HepG2 (cell line): Measurements from ENCODE around the gene CEP44. TPM values are rescaled to one million over a fixed set of nuclear protein-coding genes. Genes with fewer than 3 reads are reported as not detected.

Experiments used
- ATAC-seq: fragments of 200-7000 bp; cut with Tn5 transposase; 3 replicates; pipeline ENCODE4 v1.9.1; 2020; ENCODE audit warnings: mild to moderate bottlenecking, moderate library complexity
- BruUV-seq: library from RNA; stranded (reverse); fragments of 400-500 nt; replicated peaks from 2 replicates; lab custom pipeline; 2021; lab: Mats Ljungman, UMichigan
- CTCF ChIA-PET: fragments of 300-600 bp; formaldehyde crosslinking; extraction: SDS; loops from one replicate; lab custom pipeline; 2021; ENCODE audit warnings: low total read pairs, inconsistent platforms, low intra/inter-chr PET ratio; lab: Yijun Ruan, JAX
- POLR2A ChIA-PET: fragments of 350-600 bp; sonication (Branson Sonifier 250); formaldehyde crosslinking; loops from one replicate; lab custom pipeline; 2020; ENCODE audit warnings: antibody characterized with exemption, inconsistent platforms; lab: Yijun Ruan, JAX
- DNase-seq: peaks from one replicate; pipeline ENCODE4 v3.0.0-alpha.2; 2015; ENCODE audit warnings: low spot score
- FAIRE-seq: peaks from 3 replicates; lab custom pipeline; 2011; peaks lifted over from hg19 to GRCh38; lab: Jason Lieb, UNC
- H2AFZ ChIP-seq: one replicate; pipeline ENCODE4 v1.6.1; 2011; ENCODE audit warnings: low read length, inconsistent platforms
- H3K27ac ChIP-seq: fragments of 300-600 bp; 3 replicates; pipeline ENCODE4 v1.8.0; 2011; ENCODE audit warnings: mixed run types, mild to moderate bottlenecking, mixed read lengths, low read length, inconsistent platforms; ENCODE audit not compliant: insufficient read depth; ENCODE audit errors: extremely low read length
- H3K27me3 ChIP-seq, 2 experiments: fragments of 200-600 bp in 1 of 2; 2 replicates in 1 of 2; 3 replicates in 1 of 2; pipeline versions ENCODE4 v1.6.0 to v1.8.0; 2011; ENCODE audit warnings: low read length in 2 of 2, mild to moderate bottlenecking in 2 of 2, moderate library complexity in 2 of 2, inconsistent platforms in 1 of 2; ENCODE audit not compliant: insufficient read depth in 2 of 2, control insufficient read depth in 1 of 2
- H3K36me3 ChIP-seq, 2 experiments: fragments of 200-600 bp in 1 of 2; replicated peaks in 1 of 2; 2 replicates in 1 of 2; 3 replicates in 1 of 2; pipeline versions ENCODE4 v1.5.1 to v1.8.0; 2011; ENCODE audit warnings: low read length in 2 of 2, inconsistent platforms in 1 of 2; ENCODE audit not compliant: insufficient read depth in 2 of 2, control insufficient read depth in 1 of 2
- H3K4me1 ChIP-seq: 2 replicates; pipeline ENCODE4 v1.5.1; 2012; ENCODE audit warnings: low read length, inconsistent platforms; ENCODE audit not compliant: insufficient read depth
- H3K4me2 ChIP-seq: 2 replicates; pipeline ENCODE4 v1.6.0; 2011; ENCODE audit warnings: low read depth, low read length, inconsistent platforms
- H3K4me3 ChIP-seq, 3 experiments: fragments of 200-600 bp in 1 of 3; sonication (generic), shearing (Covaris generic) in 1 of 3; replicated peaks in 1 of 3; 2 replicates each; pipeline ENCODE4 v1.5.1; 2011 to 2016; ENCODE audit warnings: low read length in 3 of 3, inconsistent platforms in 2 of 3, low read depth in 2 of 3, mild to moderate bottlenecking in 2 of 3, control low read depth in 1 of 3, mixed read lengths in 1 of 3; ENCODE audit not compliant: insufficient read depth in 1 of 3
- H3K79me2 ChIP-seq: one replicate; pipeline ENCODE4 v1.6.1; 2011; ENCODE audit warnings: low read length, inconsistent platforms; ENCODE audit not compliant: insufficient read depth
- H3K9ac ChIP-seq: 2 replicates; pipeline ENCODE4 v1.6.0; 2011; ENCODE audit warnings: mild to moderate bottlenecking, low read depth, low read length, inconsistent platforms; ENCODE audit not compliant: insufficient read depth
- H3K9me3 ChIP-seq: 2 replicates; pipeline ENCODE4 v1.5.1; 2012; ENCODE audit warnings: mild to moderate bottlenecking, low read length
- H4K20me1 ChIP-seq: 2 replicates; pipeline ENCODE4 v1.6.0; 2011; ENCODE audit warnings: inconsistent platforms, mild to moderate bottlenecking, low read length, moderate library complexity; ENCODE audit not compliant: insufficient read depth
- CENPBD1 ChIP-seq: sonication (generic); formaldehyde crosslinking; IDR thresholded peaks from 2 replicates; pipeline ENCODE4 v1.8.0; 2022; ENCODE audit warnings: missing genetic modification reagents, low read depth, mild to moderate bottlenecking, borderline replicate concordance
- FOXK2 ChIP-seq: fragments of 450-650 bp; IDR thresholded peaks from 2 replicates; pipeline ENCODE4 v1.6.1; 2016
- HDAC1 ChIP-seq: sonication (generic); formaldehyde crosslinking; IDR thresholded peaks from 2 replicates; pipeline ENCODE4 v1.5.1; 2020; ENCODE audit warnings: mild to moderate bottlenecking, missing genetic modification reagents
- HOXA7 ChIP-seq: sonication (generic); formaldehyde crosslinking; IDR thresholded peaks from 2 replicates; pipeline ENCODE4 v1.8.1; 2022; ENCODE audit warnings: mild to moderate bottlenecking, missing genetic modification reagents, moderate library complexity
- NFE2L2 ChIP-seq: fragments of 150-350 bp; IDR thresholded peaks from 2 replicates; pipeline ENCODE4 v1.6.1; 2014; ENCODE audit warnings: low read length
- PITX1 ChIP-seq: sonication (generic); formaldehyde crosslinking; IDR thresholded peaks from 2 replicates; pipeline ENCODE4 v1.5.1; 2020; ENCODE audit warnings: mild to moderate bottlenecking, missing genetic modification reagents
- PRDM15 ChIP-seq: sonication (generic); formaldehyde crosslinking; IDR thresholded peaks from 2 replicates; pipeline ENCODE4 v1.4.0; 2020; ENCODE audit warnings: missing genetic modification reagents
- TRIM24 ChIP-seq: sonication (generic); formaldehyde crosslinking; IDR thresholded peaks from 2 replicates; pipeline ENCODE4 v1.8.0; 2022; ENCODE audit warnings: mild to moderate bottlenecking, missing genetic modification reagents
- TSC22D2 ChIP-seq: sonication (generic); formaldehyde crosslinking; IDR thresholded peaks from 2 replicates; pipeline ENCODE4 v1.5.1; 2020; ENCODE audit warnings: missing genetic modification reagents, mild to moderate bottlenecking, borderline replicate concordance
- ZBTB21 ChIP-seq: sonication (generic); formaldehyde crosslinking; IDR thresholded peaks from 2 replicates; pipeline ENCODE4 v1.4.0; 2020; ENCODE audit warnings: missing genetic modification reagents
- ZNF367 ChIP-seq: sonication (generic); formaldehyde crosslinking; IDR thresholded peaks from 2 replicates; pipeline ENCODE4 v1.4.0; 2020; ENCODE audit warnings: missing genetic modification reagents, borderline replicate concordance
- ZNF558 ChIP-seq: sonication (generic); formaldehyde crosslinking; IDR thresholded peaks from 2 replicates; pipeline ENCODE4 v1.9.0; 2022; ENCODE audit warnings: mild to moderate bottlenecking, missing genetic modification reagents, borderline replicate concordance
- ZNF672 ChIP-seq: sonication (generic); formaldehyde crosslinking; IDR thresholded peaks from 2 replicates; pipeline ENCODE4 v1.8.1; 2022; ENCODE audit warnings: missing genetic modification reagents
- WGBS: methylation state at CpG from one replicate; pipeline ENCODE4 v1.1.6; 2017; ENCODE audit warnings: low lambda C conversion rate; 5-methylcytosine and 5-hydroxymethylcytosine counted together
- in situ Hi-C: cut with HindIII; loops from 2 replicates; pipeline ENCODE4 v1.10.0; 2017; ENCODE audit warnings: low pct_unique_long_range_greater_than_20kb; ENCODE audit not compliant: extremely low pct_ligation_motif_present
- intact Hi-C: fragments of 100-400 bp; cut with micrococcal nuclease; formaldehyde crosslinking; loops from one replicate; pipeline ENCODE4 v1.10.0; 2022; ENCODE audit not compliant: unreplicated experiment
- polyA plus RNA-seq, 8 experiments: library from polyadenylated mRNA; depleted of rRNA in 3 of 8; stranded (reverse) in 7 of 8; unstranded in 1 of 8; fragments of >200 nt; fragmentation: Illumina TruSeq in 4 of 8; extraction: Trizol in 4 of 8; gene quantifications; 2 replicates each; pipeline versions ENCODE4 v1.2.1 to v1.2.3, GENCODE V29; 2011 to 2016; ENCODE audit warnings: low read depth in 4 of 8, missing spikeins in 1 of 8, mixed read lengths in 1 of 8; ENCODE audit not compliant: insufficient read depth in 1 of 8
- total RNA-seq, 5 experiments: library from RNA; depleted of rRNA; stranded (reverse); fragments of >200 nt; fragmentation: Illumina TruSeq; extraction: Trizol; gene quantifications; 2 replicates each; pipeline ENCODE4 v1.2.3, GENCODE V29; 2016; ENCODE audit warnings: low read depth in 1 of 5
- TF ChIP-seq, protein P1 (sequence below): sonication (generic); formaldehyde crosslinking; IDR thresholded peaks from 2 replicates; pipeline ENCODE4 v1.4.0; 2020; ENCODE audit warnings: missing genetic modification reagents

The CEP44 gene
- total and polyA plus RNA-seq, 2 of the 13 experiments (the other 11 are each of a cell fraction or from before 2014, with no cell fraction given), result 5.5 to 11.9 TPM

DNA sequence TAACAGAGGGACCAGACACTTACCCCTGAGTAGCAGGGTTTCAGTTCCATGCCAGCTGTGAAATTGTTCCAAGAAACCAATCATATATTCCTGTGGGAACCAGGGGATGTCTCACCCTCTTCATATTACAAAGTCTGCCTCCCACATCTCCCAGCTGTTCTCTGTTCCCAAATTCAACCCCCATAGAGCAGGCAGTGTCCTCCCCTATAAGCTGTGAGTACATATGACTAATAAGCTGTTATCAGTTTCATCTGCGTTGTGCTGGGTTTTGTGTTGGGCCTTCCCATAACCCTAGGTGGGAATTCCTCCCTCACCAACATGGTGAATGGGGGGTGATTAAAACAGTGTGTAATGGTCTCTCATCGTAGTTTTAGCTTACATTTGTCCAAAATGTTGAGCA is 41.0 kb downstream of the CEP44 start (continued):
- TF ChIP-seq PRDM15 (CRISPR knock-in tag) (no peak), NFE2L2 (no peak), TSC22D2 (CRISPR knock-in tag) (no peak), FOXK2 (no peak)

DNA sequence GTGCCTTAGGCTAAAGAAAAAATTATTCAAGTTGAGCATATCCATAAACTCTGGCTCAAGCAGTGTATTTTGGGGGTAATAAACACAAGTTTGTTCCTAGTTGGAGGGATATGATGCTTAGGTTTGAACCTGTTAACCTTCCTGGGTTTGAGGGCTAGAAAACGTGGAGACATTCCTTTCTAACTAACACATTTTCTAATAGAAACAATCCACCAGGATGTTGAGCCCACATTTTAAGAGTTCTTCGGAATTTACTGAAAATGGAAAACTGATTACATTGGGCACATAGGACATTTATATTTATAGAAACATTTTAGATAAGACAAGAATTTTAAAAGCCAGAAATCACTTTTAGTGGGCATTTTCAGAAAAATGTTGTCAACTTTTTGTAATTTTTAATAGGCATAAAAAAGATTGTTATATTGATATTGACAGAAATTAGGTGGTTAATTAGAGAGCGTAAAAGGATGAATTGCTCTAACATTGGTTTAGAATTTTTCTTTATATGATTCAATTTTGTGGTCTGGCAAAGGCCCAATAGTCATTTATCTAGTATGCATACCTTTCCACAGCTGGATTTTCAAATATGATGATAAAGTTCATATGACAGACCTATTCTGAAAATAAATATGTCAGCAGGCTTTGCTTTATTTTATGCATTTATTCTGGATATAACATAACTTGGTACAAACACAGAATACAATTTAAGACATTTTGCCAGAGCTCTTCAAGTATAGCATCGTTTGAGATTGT is 49.2 kb downstream of the CEP44 start:
- intact Hi-C loops, result no loop called here
- BruUV-seq, result no TSS peak
- ATAC-seq (no peak), DNase-seq (no peak), FAIRE-seq (no peak)
- POLR2A ChIA-PET, result no interaction called here
- no peaks in the 10 kb centered on the region for H3K36me3 ChIP-seq
- H3K27ac ChIP-seq, result no peak overlapping the region
- H3K4me1 ChIP-seq, result no peaks in the 10 kb centered on the region
- no peaks in the 10 kb centered on the region for H4K20me1 ChIP-seq
- H3K9me3 ChIP-seq, result no peaks in the 10 kb centered on the region
- WGBS, result 30% methylated on average over 4 of the region's 4 CpGs
- no peak overlapping the region for H3K4me2 ChIP-seq
- H3K79me2 ChIP-seq, result no peaks in the 10 kb centered on the region
- CTCF ChIA-PET, result no interaction called here
- no peak overlapping the region for H2AFZ ChIP-seq
- H3K27me3 ChIP-seq, result no peaks in the 10 kb centered on the region
- in situ Hi-C loops, result no loop called here
- H3K9ac ChIP-seq, result no peak overlapping the region
- no peak overlapping the region for H3K4me3 ChIP-seq
- no peak for TF ChIP-seq HDAC1 (CRISPR knock-in tag)
- TF ChIP-seq ZNF367 (CRISPR knock-in tag), result no peak
- TF ChIP-seq, protein P1, sequence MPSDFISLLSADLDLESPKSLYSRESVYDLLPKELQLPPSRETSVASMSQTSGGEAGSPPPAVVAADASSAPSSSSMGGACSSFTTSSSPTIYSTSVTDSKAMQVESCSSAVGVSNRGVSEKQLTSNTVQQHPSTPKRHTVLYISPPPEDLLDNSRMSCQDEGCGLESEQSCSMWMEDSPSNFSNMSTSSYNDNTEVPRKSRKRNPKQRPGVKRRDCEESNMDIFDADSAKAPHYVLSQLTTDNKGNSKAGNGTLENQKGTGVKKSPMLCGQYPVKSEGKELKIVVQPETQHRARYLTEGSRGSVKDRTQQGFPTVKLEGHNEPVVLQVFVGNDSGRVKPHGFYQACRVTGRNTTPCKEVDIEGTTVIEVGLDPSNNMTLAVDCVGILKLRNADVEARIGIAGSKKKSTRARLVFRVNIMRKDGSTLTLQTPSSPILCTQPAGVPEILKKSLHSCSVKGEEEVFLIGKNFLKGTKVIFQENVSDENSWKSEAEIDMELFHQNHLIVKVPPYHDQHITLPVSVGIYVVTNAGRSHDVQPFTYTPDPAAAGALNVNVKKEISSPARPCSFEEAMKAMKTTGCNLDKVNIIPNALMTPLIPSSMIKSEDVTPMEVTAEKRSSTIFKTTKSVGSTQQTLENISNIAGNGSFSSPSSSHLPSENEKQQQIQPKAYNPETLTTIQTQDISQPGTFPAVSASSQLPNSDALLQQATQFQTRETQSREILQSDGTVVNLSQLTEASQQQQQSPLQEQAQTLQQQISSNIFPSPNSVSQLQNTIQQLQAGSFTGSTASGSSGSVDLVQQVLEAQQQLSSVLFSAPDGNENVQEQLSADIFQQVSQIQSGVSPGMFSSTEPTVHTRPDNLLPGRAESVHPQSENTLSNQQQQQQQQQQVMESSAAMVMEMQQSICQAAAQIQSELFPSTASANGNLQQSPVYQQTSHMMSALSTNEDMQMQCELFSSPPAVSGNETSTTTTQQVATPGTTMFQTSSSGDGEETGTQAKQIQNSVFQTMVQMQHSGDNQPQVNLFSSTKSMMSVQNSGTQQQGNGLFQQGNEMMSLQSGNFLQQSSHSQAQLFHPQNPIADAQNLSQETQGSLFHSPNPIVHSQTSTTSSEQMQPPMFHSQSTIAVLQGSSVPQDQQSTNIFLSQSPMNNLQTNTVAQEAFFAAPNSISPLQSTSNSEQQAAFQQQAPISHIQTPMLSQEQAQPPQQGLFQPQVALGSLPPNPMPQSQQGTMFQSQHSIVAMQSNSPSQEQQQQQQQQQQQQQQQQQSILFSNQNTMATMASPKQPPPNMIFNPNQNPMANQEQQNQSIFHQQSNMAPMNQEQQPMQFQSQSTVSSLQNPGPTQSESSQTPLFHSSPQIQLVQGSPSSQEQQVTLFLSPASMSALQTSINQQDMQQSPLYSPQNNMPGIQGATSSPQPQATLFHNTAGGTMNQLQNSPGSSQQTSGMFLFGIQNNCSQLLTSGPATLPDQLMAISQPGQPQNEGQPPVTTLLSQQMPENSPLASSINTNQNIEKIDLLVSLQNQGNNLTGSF, result no peak
- no peak for TF ChIP-seq TRIM24 (CRISPR knock-in tag)
- no peak for TF ChIP-seq ZNF672
- TF ChIP-seq ZNF558 (CRISPR knock-in tag), result no peak
- TF ChIP-seq NFE2L2, result no peak
- no peak for TF ChIP-seq ZBTB21 (CRISPR knock-in tag)
- TF ChIP-seq CENPBD1 (CRISPR knock-in tag), result no peak
- no peak for TF ChIP-seq PITX1 (CRISPR knock-in tag)
- TF ChIP-seq HOXA7 (CRISPR knock-in tag), result no peak
